Stimulated activated CD4-positive, alpha-beta T cell treated with anti-CD3 and anti-CD28 coated beads, Interleukin-4, amount 100 ng/mL, for 24 hours (primary cell): ENCODE data around the gene ARHGAP1.
"Not testable (repeated sequence)": the region's sequence is repeated elsewhere in the genome, so short reads cannot be mapped to it uniquely, and the experiment has no call there.

Experiments used
- DNase-seq: peaks from one replicate; pipeline ENCODE4 v3.0.0-alpha.2; 2020

Gene ARHGAP1

DNA sequence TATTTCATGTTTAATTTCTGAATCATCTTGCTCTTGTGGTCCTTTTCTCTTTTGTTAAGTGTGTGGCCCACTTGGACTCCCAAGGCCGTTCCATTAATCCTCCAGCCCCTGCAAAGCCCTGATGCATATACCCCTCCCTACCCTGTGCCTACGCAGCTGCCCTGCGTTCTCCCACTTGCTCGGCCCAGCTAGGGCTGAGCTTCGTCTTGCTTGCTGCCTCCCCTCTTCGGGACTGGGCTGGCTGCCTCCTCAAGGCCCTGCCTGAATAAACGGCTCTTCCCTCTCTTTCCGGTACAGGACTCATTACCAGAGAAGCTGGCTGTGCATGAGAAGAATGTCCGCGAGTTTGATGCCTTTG, 28.5 kb downstream of the ARHGAP1 start:
- DNase-seq = no peak

DNA sequence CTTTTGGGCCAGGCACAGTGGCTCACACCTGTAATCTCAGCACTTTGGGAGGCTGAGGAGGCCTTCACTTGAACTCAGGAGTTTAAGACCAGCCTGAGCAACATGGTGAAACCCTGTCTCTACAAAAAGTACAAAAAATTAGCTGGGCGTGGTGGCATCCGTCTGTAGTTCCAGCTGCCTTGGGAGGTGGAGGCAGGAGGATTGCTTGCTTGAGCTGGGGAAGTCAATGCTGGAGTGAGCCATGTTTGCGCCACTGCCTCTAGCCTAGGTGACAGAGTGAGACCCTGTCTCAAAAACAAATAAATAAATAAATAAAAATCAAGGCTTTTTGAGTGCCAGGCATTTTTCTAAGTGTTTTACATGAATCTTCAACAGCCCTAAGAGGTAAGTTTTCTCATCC, 29.9 kb downstream of the ARHGAP1 start:
- DNase-seq = not testable (repeated sequence)

DNA sequence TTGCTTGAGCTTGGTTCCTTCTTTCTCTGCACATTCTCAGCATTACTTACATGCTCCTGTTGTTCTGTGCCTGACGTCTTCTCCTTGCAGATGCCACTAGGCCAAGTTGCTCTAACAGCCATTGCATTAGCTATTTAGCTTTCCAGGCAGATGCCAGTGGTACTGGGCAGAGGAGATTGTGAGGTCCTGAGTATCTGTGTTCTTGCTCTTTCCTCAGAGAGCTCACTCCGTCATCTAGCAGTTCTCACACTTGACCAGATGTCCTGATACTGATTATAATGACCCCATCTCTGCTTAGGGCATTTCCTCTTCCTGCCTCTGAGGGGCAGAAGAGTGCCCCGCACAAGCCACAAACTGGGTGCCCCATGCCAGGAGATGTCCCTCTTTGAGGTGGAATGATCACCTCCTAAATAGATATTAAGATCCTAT, 30.7 kb downstream of the ARHGAP1 start:
- no peak for DNase-seq

DNA sequence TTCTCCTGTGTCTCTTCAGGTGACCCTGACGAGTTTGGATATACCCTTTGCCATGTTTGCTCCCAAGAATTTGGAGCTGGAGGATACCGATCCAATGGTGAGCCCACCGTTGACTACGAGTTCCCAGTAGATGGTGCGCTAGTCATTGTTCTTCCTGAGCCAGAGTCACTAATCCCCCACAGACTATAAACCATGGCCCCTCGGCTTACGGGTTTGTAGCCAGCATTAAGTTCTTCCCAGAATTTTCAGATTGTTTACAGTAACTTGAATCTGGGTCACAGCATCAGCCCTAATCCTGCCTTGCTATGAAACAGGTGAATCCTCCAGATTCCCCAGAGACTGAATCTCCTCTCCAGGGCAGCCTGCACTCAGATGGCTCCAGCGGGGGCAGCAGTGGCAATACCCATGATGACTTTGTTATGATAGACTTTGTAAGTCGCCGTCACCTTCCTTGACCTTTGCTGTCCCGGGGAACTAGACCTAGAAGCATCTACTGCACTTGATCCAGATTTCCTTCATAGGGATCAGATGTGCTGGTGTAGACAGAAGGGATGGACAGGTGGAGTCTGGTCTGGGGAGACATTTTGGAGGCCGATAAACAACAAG, 31.8 kb downstream of the ARHGAP1 start:
- no peak for DNase-seq

DNA sequence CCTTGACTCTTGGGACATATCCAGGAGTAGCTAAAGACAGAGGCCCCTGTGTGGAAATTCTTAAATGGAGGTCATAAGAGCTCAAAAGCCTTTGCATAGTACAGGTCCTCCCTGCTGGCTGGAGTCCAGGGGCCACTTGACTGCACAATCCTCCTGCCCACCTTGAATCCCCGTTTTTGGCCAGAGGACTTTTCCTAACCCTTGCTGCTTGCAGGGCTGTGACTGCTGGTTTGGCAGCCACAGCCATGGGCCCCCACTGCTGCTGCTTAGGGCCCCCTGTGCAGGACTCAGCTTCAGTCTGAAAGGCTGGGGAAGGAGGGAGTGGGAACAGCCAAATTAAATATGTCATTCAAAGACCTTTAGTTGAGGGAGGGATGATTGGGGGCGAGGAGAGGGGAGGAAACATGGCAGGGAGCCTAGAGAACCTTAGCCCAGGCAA, 33.4 kb downstream of the ARHGAP1 start:
- DNase-seq = no peak

DNA sequence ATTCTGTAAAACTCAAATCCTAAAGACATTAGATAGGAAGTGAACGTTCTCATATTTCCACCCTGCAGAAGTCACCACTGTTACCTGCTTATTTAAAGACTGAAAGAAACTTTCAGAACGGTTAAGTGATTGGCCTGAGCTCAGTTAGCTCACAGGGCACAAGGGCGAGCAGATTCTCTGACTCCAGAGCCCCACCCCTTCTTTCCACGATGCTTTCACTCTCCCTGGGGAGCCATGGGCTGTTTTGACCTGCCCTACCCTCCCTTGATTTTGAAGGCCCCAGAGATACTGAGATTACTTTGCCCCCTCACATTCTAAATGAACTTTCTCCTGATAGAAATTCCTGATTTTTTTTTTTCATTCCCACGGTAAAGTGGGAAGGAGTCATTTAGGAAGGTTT, 33.9 kb downstream of the ARHGAP1 start:
- DNase-seq = no peak

DNA sequence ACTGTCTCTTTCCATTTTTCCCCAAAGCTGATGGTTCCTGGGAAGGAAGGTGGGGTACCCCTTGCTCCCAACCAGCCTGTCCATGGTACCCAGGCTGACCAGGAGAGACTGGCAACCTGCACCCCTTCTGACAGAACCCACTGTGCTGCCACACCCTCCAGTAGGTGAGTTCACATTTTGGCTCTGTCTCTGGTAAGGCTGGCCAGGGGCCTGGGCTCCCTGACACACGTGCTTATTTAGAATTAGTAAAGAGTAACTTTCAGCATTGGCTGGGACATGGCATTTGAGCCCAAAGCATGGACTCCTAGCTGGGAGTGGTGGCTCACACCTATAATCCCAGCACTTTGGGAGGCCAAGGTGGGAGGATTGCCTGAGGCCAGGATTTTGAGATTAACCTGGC, 35.1 kb downstream of the ARHGAP1 start:
- DNase-seq = no peak

DNA sequence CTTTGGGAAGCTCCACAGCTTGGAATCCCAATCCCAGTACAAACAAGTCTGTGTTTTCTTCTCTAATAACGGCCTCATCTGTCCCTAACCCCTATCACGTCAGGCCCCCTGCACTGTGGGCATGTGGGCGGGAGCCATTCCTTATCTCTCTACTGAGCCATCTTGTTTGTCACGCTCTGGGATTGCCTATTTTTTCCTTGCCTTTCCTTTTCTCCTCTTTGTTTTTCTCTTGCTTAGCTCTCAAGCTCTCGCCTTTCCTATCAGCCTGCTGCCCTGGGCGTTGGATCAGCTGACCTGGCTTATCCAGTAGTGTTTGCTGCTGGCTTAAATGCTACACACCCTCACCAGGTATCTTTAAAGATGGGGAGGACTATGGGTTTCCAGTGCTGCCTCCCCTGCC, 35.8 kb downstream of the ARHGAP1 start:
- DNase-seq = no peak

DNA sequence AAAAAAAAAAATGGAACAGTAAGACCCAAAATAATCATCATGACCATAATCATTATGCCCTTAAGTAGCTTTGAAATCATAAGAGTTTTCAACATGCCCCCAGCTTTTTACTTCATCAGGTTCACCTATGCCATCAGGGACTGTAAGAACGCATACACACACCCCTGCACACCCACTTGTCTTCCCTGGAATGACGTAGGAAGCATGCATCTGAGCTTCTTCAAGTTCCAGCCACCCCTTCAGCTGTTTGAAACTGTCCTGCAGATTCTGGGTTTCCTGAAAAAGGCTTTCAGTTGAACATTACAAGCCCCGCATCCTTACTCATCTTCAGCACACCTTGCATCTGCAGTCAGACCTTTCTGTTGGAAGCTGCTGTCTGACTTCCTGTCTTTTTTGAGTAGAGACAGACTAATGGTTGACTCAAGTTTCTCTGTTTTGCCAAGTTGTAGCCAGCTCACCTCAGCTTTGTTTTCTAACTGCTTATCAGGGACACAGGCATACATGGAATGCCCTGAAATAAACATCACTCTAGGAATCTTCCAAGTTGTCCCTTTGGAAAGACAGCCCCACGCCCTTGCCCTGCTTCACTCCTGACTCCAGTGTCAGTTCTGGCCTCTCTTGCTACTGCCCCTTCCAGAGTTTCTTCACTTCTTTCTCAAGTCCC, 37.0 kb downstream of the ARHGAP1 start:
- DNase-seq = no peak

DNA sequence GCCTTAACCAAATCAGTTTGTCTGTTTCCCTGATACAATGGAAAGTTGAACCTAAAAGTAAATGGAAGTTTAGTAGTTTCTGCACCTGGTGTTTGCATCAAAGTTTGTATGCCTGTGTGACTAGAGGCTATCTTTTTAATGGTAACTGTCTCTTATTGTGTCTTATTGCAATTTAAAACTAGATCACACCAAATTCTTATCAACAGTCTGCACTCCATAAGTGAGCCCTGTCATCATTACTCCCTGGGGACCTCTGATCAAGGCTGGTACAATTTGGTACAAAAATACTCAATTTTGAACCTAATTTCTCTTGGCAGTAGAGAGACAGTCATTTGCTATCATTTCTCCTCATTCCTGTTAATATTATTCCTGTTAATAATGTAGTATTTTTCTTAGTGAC, 38.1 kb downstream of the ARHGAP1 start:
- no peak for DNase-seq

DNA sequence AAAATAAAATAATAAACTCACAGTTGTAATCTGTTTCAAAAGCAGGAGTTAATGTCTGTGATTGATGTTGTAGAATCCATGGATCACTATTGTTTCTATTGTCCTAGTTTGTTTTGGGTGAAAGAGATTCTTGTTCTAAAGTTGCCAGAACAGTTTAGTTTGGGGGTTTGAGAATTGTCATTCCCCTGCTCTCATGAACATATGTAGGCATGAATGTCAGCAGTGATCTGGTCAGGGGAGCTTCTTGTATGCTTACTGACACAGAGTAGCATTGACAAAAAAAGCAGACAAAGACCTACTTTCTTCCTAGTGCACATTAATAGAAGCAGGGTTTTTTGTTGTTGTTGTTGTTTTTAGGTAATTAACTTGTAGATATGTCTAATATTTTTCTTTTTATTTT, 38.6 kb downstream of the ARHGAP1 start:
- no peak for DNase-seq

DNA sequence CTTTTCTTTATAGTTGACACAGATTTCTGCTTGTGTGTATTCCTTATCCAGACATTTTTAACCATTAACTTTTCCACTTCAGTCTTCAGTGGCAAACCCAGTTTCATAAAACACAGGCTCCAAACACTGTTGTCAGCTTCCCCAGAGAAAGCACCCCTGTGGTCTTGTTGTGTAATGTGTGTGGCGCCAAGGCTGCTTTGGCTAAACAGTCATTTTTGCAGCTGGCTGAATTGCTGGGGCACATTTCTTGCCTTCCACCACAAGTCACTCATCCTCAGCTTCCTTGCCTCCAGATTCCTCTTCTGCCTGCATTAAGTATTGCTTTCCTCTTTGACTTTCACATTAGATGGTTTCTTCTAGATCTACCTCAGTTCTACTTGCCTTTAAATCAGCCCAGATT, 40.5 kb downstream of the ARHGAP1 start:
- DNase-seq = no peak

DNA sequence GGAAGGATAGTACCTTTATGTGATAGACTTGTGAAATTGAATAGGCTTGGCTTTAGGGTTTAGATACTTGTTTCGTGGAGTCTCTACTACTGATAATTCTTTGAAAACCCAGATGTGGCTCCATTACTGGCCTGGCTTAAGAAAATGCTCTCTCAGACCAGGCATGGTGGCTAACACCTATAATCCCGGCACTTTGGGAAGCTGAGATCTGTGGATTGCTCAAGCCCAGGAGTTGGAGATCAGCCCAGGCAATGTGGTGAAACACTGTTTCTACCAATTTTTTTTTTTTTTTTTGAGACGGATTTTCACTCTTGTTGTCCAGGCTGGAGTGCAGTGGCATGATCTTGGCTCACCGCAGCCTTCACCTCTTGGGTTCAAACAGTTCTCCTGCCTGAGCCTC, 42.2 kb downstream of the ARHGAP1 start:
- no peak for DNase-seq

DNA sequence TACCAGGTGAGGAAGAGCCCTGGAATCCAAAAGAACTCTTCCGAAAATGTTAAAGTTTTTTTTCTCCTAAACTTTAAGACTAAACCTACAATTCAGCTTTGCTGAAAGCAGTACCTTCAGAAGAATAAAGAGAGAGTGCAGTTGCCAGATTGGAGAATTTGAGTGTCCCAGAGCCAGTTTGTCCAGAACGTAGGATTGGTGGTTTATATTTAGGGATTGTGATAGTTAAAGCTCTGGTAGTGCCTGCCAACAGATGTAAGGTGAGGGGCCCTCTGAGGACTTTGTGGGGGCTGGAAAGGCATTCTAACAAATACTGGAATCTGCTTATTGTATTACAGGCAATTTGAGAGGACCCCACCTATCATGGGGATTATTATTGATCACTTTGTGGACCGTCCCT, 43.2 kb downstream of the ARHGAP1 start:
- DNase-seq = no peak

DNA sequence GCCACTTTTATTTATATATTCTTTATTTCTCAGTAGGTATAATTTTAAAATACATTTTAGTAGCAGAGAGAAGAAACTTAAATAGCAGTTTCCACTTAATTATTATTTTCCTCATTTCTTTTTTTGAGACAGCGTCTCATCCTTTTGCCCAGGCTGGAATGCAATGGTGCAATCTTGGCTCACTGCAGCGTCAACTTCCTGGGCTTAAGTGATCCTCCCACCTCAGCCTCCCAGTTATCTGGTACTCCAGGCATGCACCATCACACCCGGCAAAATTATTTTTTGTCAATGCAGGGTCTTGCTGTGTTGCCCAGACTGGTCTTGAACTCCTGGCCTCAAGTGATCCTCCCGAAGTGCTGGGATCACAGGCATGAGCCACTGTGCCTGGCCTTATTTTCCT, 44.8 kb downstream of the ARHGAP1 start:
- DNase-seq = no peak

DNA sequence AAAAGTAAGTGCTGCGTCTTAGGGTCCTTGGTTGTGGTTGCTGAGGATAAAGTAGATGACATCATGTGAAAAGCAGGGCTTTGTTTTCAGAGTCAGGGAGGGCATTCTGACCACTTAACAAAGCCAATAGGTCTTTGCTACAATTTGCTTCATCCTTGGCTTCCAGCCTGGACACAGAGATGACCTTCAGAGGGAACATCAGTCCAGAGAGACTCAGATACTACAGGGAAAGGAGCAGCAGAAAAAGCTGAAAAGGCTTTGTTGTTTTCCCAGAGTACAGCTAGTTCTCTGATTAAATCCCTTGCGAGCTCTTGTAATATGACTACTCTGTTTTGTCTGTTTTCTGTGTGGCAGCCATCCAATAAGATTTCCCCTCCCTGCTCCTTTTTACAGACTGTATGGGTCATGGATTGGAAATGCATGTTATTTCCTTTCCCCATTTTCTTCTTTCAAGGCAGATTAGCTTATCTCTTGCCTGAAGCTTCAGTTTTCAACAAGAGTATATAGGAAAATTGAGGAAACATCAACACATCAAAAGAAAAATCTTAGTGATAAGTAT, 51.2 kb downstream of the ARHGAP1 start:
- no peak for DNase-seq

DNA sequence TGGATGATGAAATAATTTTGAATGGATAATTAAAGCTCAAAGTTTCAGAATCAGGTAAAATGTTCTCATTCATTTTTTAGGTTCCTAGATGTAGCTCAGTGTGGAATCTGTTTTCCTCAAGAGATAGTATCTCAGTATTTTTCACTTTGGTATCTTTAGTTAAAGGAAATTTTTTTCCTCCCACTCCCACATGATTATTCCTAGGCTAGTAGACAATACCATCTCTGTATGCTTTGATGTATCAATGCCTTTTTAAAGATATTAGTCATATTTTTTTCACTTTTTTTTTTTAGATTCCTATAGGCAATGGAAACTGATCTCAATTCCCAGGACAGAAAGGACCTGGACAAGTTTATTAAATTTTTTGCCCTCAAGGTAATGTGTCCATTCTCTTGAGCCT, 56.4 kb downstream of the ARHGAP1 start:
- no peak for DNase-seq

DNA sequence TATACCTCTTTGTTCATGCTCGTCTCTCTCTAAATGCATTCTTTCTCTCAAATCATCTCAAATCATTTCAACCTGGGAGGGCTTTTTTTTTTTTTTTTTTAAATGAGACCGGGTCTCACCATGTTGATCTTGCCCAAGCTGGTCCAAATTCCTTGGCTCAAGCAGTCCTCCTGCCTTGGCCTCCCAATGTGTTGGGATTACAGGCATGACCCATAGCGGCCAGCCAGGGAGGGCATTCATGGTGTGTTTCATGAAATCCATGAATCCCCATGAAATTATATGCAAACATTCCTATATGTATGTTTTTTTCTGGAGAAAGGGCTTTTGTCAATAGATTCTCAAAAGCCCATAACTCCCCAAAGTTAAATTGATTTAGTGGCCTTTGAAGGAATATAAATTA, 56.9 kb downstream of the ARHGAP1 start:
- no peak for DNase-seq

DNA sequence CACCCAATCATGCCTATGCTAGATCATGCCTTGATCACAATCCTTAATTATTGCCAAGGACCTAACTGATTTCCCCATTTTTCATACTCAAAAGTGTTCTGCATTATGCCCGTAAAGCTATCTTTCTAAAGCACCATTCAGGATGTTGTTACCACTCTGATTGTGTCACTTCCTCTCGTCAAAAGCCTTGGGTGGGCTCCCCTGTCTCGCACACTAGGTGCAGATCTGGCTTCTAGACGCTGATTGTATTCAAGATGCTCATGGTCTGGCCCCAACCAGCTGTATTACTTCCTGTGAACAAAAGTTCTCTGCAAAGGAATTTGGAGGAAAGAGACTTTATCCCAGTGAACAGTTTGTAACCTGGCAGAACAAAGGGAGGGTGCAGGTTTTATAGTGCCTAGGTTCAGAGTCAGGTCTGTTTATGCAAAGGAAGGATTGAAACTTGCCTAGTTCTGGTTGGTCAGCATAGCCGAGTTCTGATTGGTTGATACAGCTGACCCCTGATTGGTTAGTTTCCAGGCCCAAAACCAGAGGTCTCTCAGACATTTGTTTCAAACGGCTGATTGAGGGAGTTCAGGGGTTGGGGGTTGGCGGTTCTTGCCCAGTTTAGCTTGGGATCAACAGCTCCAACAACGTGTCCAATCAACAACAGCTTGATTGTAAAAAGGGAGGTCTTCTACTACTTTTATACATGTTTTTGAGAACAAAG, 57.6 kb downstream of the ARHGAP1 start:
- no peak for DNase-seq

DNA sequence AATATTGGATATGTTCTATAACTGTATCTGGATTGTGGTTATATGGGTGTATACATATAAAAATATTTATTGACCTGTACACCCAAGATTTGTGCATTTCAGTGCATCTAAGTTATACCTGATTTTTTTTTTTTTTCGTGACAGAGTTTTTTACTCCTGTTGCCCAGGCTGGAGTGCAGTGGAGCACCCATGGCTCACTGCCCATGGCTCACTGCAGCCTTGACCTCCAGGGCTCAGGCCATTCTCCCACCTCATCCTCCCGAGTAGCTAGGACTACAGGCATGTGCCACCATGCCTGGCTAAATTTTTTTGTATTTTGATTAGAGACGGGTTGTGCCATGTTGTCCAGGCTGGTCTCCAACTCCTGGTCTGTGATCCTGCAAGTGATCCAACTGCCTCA, 58.8 kb downstream of the ARHGAP1 start:
- no peak for DNase-seq

DNA sequence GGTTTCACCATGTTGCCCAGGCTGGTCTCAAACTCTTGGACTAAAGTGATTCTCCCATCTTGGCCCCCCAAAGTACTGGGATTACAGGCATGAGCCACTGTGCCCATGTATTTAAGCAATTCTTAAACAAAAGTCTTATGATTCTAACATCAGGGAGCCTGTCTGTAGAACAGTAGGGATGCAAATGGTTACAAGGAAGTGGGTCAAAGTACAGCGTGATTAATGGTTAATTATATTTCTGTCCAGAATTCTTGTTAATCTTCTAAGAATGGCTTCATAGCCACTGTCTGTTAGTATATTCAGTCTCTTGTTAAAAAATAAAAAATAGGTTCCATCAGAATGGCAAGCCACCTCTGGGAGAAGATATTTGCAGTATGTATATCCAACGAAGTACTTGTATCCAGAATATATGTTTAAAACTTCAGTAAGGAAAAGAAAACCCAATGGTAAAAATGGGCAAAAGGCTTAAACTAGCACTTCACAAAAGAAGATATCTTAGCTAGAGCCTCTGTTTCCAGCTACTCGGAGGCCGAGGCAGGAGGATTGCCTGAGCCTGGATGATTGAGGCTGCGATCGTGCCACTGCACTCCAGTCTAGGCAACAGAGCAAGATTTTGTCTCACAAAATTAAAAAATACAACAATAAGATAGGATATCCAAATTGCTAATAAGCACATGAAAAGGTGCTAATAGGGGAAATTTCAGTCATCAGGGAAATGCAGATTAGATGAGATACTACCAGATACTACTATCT, 60.2 kb downstream of the ARHGAP1 start:
- no peak for DNase-seq

DNA sequence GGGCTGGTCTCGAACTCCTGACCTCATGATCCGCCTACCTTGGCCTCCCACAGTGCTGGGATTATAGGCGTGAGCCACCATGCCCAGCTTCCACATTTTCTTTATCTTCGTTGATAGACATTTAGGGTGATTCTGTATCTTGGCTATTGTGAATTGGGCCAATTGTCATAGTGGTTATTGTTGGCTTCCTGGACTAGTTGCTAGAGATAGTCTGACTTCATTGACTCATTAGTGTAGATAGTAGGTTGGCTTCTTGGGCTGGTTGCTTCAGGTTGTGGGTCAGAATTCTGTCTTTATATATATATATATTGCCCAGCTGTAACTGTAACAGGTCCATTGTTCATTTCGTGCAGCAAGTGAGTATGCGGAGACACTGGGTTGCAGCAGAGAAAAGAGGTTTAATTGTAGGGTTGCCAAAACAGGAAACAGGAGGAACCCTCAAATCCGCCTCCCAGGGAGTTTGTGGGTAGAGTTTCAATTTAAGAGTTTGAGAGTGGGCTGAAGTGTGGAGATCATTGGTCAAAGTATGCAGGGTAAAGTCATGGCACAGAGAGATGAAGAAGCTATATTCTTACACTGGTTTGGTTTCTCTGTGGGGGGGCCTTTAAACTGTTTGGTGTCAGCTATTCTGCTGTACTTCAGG, 61.1 kb downstream of the ARHGAP1 start:
- DNase-seq = no peak

DNA sequence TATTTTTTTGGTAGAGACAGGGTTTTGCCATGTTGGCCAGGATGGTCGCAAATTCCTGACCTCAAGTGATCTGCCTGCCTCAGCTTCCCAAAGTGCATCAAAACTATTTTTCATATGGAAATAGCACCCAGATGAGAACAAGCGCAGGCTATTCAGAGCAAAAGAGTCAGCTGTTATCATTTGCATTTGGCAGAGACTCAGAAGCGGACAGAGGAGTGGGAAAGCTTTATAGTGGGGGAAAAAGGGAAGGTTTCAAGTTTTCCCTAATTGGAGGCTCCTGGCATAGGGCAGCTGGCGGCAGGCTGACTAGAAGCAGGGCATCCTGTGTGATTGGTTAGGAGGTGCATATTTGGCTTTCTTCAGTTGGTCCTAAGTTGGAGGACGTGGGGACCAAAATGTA, 62.9 kb downstream of the ARHGAP1 start:
- no peak for DNase-seq
